Sigmoid colon (tissue), 7 donors: ENCODE measurements around the gene PPCDC. TPM values are rescaled to one million over a fixed set of nuclear protein-coding genes. Genes with fewer than 3 reads are reported as not detected.

Source experiments
- DNase-seq: peaks from one replicate; pipeline ENCODE4 v3.0.0-alpha.2; 2019
- H3K27ac ChIP-seq, 4 donors: fragments of 200-600 bp; sonication (generic); one replicate each; pipeline ENCODE4 v1.5.1; 2016 to 2019; ENCODE audit warnings: mild to moderate bottlenecking in 1 of 4
- H3K27me3 ChIP-seq, 3 donors: fragments of 200-600 bp; sonication (generic); one replicate each; pipeline ENCODE4 v1.5.1; 2019; ENCODE audit warnings: mild to moderate bottlenecking in 1 of 3
- H3K36me3 ChIP-seq, 4 donors: fragments of 200-600 bp; sonication (generic); one replicate each; pipeline ENCODE4 v1.5.1; 2016 to 2019
- H3K4me1 ChIP-seq, 4 donors: fragments of 200-600 bp; sonication (generic); one replicate each; pipeline ENCODE4 v1.5.1; 2017 to 2019
- H3K4me3 ChIP-seq, 4 donors: fragments of 200-600 bp; sonication (generic); one replicate each; pipeline ENCODE4 v1.5.1; 2017 to 2019; ENCODE audit warnings: mild to moderate bottlenecking in 2 of 4, moderate library complexity in 1 of 4
- H3K9me3 ChIP-seq, 4 donors: fragments of 200-600 bp in 3 of 4; sonication (generic) in 3 of 4; one replicate each; pipeline versions ENCODE4 v1.5.1 to v1.6.1; 2013 to 2019
- CTCF ChIP-seq, 4 experiments: fragments of 450-650 bp in 3 of 4; fragments of 200-600 bp in 1 of 4; IDR thresholded peaks; one replicate each; pipeline ENCODE4 v1.5.1; 2016 to 2019; ENCODE audit warnings: antibody characterized with exemption in 4 of 4, mild to moderate bottlenecking in 3 of 4, moderate library complexity in 2 of 4
- EP300 ChIP-seq, 4 donors: sonication (generic); formaldehyde crosslinking; IDR thresholded peaks; one replicate each; pipeline ENCODE4 v1.6.1; 2017; ENCODE audit warnings: antibody characterized with exemption in 4 of 4
- POLR2A ChIP-seq, 2 donors: fragments of 450-650 bp; IDR thresholded peaks; one replicate each; pipeline ENCODE4 v1.6.1; 2016; ENCODE audit warnings: antibody characterized with exemption in 2 of 2, mild to moderate bottlenecking in 2 of 2, moderate library complexity in 2 of 2
- POLR2AphosphoS5 ChIP-seq, 4 donors: sonication (generic); formaldehyde crosslinking; IDR thresholded peaks; one replicate each; pipeline ENCODE4 v1.6.1; 2017; ENCODE audit warnings: antibody characterized with exemption in 4 of 4
- WGBS, 2 donors: extraction: QIAGEN DNeasy Blood & Tissue Kit; methylation state at CpG; one replicate each; pipeline ENCODE4 v1.1.7; 2013; 5-methylcytosine and 5-hydroxymethylcytosine counted together
- intact Hi-C: fragments of 100-400 bp; cut with DNase I; formaldehyde crosslinking; loops from one replicate; pipeline ENCODE4 v1.15.1; 2023
- polyA plus RNA-seq, 3 donors: library from polyadenylated mRNA; stranded (reverse); fragments of 200-250 nt; gene quantifications; one replicate each; pipeline ENCODE4 v1.2.3, GENCODE V29; 2013
- total RNA-seq, 4 donors: library from RNA; depleted of rRNA; stranded (reverse); fragments of >200 nt; gene quantifications; one replicate each; pipeline ENCODE4 v1.1.0, GENCODE V29; 2016
- donor health status: healthy with polysubstance abuse.
- donor health status: Bipolar disorder and iron deficiency.
- donor health status: healthy.

The PPCDC gene
- total and polyA plus RNA-seq, 7 donors, result 7.9 to 37.0 (median 16.2) TPM

- Histone ChIP-seq H3K4me3 (no peak overlapping the region), H3K27me3 (no peaks in the 10 kb centered on the region), H3K36me3 (no peaks in the 10 kb centered on the region), H3K4me1 (peaks cover 0 to 9% (median 0%) of the 10 kb centered on the region in 4 donors), H3K27ac (peak overlapping the region in 1 of 4 donors; percentile 32), H3K9me3 (peaks cover 0 to 4% (median 2%) of the 10 kb centered on the region in 4 donors)
- TF ChIP-seq POLR2A (IDR thresholded peaks at IDR 0.05) (no peak), CTCF (IDR thresholded peaks at IDR 0.05) (no peak), POLR2AphosphoS5 (IDR thresholded peaks at IDR 0.05) (no peak), EP300 (IDR thresholded peaks at IDR 0.05) (no peak)
- intact Hi-C loops, result no loop called here
- WGBS, 2 donors, result 67 to 73% methylated on average over 6 of the region's 6 CpGs
- DNase-seq, result no peak
Measured at GRCh38 chr15:75065851-75066509, 42.6 kb downstream of the PPCDC start.

- Histone ChIP-seq H3K27me3 (no peaks in the 10 kb centered on the region), H3K4me1 (peaks cover 0 to 9% (median 0%) of the 10 kb centered on the region in 4 donors), H3K27ac (no peak overlapping the region), H3K4me3 (no peak overlapping the region), H3K9me3 (peaks cover 0 to 4% (median 2%) of the 10 kb centered on the region in 4 donors), H3K36me3 (no peaks in the 10 kb centered on the region)
- DNase-seq, result no peak
- 73 to 79% methylated on average over 3 of the region's 3 CpGs for WGBS, 2 donors
- intact Hi-C loops, result no loop called here
- no peak for TF ChIP-seq POLR2AphosphoS5 (IDR thresholded peaks at IDR 0.05)
- no peak for TF ChIP-seq EP300 (IDR thresholded peaks at IDR 0.05)
- TF ChIP-seq CTCF (IDR thresholded peaks at IDR 0.05), result no peak
- no peak for TF ChIP-seq POLR2A (IDR thresholded peaks at IDR 0.05)
Measured at GRCh38 chr15:75067123-75067830, 43.9 kb downstream of the PPCDC start.

GRCh38 chr15:75068748-75069147 is 45.4 kb downstream of the PPCDC start:
- Histone ChIP-seq H3K4me3 (no peak overlapping the region), H3K36me3 (no peaks in the 10 kb centered on the region), H3K27me3 (no peaks in the 10 kb centered on the region), H3K9me3 (peaks cover 0 to 4% (median 2%) of the 10 kb centered on the region in 4 donors), H3K27ac (no peak overlapping the region), H3K4me1 (peaks cover 0 to 9% (median 0%) of the 10 kb centered on the region in 4 donors)
- TF ChIP-seq CTCF (IDR thresholded peaks at IDR 0.05) (no peak), EP300 (IDR thresholded peaks at IDR 0.05) (no peak), POLR2A (IDR thresholded peaks at IDR 0.05) (no peak), POLR2AphosphoS5 (IDR thresholded peaks at IDR 0.05) (no peak)
- DNase-seq, result no peak
- intact Hi-C loops, result no loop called here

DNA sequence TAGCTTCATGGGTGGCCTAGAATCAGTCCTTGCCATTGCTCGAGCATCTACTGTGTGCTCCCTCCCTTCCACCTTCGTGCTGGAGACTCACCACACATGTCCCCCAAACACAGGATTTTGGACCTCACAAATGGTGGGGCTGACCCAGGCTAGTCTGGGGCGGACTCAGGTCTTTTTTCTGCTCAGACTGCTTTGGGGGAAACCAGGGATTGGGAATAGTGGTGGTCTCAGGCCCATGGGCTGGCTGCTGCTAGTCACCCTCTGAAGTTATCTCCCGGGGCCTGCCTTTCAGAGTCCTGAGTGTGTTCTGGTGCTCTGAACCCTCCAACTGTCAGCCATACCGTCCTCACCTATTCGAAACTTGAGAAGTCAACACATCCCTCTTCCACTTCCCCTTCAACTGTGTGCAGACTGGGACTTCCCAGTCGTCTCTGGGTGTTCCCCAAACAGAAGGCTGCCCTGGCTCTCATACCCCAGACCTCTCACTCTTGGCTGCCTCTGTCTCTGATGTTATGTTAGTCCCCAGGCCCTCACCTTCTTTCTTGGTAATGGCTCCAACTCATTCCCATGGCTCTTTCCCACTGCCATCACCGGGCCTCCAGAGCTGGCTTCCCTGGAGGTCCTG is 46.0 kb downstream of the PPCDC start:
- H3K27me3 ChIP-seq, result no peaks in the 10 kb centered on the region
- H3K27ac ChIP-seq, result no peak overlapping the region
- DNase-seq, result no peak
- no peak overlapping the region for H3K4me3 ChIP-seq
- TF ChIP-seq POLR2A (IDR thresholded peaks at IDR 0.05) (no peak), POLR2AphosphoS5 (IDR thresholded peaks at IDR 0.05) (no peak), EP300 (IDR thresholded peaks at IDR 0.05) (no peak), CTCF (IDR thresholded peaks at IDR 0.05) (no peak)
- 71 to 87% methylated on average over 8 of the region's 8 CpGs for WGBS, 2 donors
- H3K4me1 ChIP-seq, result peaks cover 0 to 7% (median 0%) of the 10 kb centered on the region in 4 donors
- H3K9me3 ChIP-seq, result peaks cover 0 to 4% (median 2%) of the 10 kb centered on the region in 4 donors
- H3K36me3 ChIP-seq, result no peaks in the 10 kb centered on the region
- intact Hi-C loops, result no loop called here
